Measurements from ENCODE around the gene BCLAF3.

Gene BCLAF3

DNA sequence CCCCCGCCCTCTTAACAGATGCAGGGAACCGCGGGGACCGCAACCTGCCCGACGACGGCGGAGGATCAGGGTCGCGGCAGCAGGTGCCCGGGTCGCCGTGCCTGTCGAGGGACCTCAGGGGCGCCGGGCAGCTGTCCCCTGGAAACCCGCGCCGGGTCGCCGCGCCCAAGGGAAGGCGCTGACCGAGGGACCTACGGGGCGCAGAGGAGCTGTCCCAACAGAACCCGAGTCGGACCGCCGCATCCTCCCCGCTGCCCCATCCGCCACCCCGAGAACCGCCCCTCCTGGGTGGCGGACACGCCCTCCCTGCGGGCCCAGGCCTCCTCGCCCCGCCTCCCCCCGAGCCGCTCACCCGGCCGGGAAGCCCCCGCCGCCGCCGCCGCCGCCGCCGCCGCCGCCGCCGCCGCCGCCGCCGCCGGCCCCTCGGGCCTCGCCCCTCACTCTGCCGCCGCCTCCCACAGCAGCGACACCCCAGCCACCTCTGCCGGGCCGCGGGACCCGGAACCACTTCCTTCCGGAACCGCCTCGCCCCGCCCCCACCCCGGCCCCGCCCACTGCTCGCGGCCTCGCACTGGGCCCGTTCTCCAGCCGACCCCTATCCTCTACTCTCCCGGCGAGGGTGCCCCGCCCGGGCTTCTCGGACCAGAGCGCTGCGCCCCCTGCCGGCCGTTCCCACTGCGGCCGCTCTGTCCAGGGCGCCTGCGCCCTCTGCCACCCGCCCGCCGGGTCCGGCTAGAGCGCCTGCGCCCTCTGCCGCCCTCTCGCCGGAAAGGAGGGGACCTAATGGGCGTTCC, at the start of gene BCLAF3:
TSS of gene BCLAF3 (minus strand) at position 506 of the 794 bp plus-strand sequence. CDS start 20,797 bp downstream, outside the sequence.
- H3K27ac ChIP-seq (ENCODE audit: low read depth in 2 of 2, low read length in 2 of 2): peak within 1 kb of the TSS; percentile 74 to 78
- no peaks in the 10 kb centered on the region for H3K36me3 ChIP-seq (ENCODE audit: control insufficient read depth in 2 of 2, insufficient read depth in 2 of 2, low read length in 2 of 2)
- peaks cover 0 to 6% of the 10 kb centered on the region in 2 donors for H3K4me1 ChIP-seq (ENCODE audit: control insufficient read depth in 2 of 2, insufficient read depth in 2 of 2, low read length in 2 of 2)
- no peaks in the 10 kb centered on the region for H3K9me3 ChIP-seq (ENCODE audit: control insufficient read depth in 2 of 2, low read length in 2 of 2)
- H3K4me3 ChIP-seq (ENCODE audit: low read length in 2 of 2): peak within 1 kb of the TSS; percentile 63 to 79
- H3K9ac ChIP-seq (ENCODE audit: low read depth in 1 of 2, low read length in 2 of 2): peak within 1 kb of the TSS; percentile 72 to 81
- no peaks in the 10 kb centered on the region for H3K27me3 ChIP-seq (ENCODE audit: control insufficient read depth in 2 of 2, insufficient read depth in 2 of 2, low read length in 2 of 2)

DNA sequence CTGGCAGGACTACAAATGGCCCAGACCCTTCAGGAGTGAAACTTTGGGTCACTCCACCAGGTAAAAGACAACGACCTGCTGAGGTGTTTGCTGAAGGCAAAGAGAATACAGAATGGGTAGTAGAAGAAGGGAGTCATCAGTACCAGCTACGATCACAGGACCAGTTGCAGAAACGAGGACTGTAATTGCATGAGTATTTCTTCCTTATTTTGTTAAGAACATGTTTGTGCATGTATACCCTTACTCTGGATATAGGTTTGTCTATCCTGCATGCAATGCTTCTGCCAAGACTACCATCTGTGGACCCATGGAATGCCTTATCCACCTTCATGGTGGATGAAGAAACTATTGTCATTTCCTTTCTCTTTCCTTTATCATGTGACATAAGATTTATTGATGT, 48.1 kb upstream of the BCLAF3 start:
- no peak overlapping the region for H3K4me3 ChIP-seq (ENCODE audit: low read length in 2 of 2)
- H3K4me1 ChIP-seq (ENCODE audit: control insufficient read depth in 2 of 2, insufficient read depth in 2 of 2, low read length in 2 of 2): no peaks in the 10 kb centered on the region
- H3K27ac ChIP-seq (ENCODE audit: low read depth in 2 of 2, low read length in 2 of 2): no peak overlapping the region
- no peaks in the 10 kb centered on the region for H3K36me3 ChIP-seq (ENCODE audit: control insufficient read depth in 2 of 2, insufficient read depth in 2 of 2, low read length in 2 of 2)
- H3K9ac ChIP-seq (ENCODE audit: low read depth in 1 of 2, low read length in 2 of 2): no peak overlapping the region
- H3K9me3 ChIP-seq (ENCODE audit: control insufficient read depth in 2 of 2, low read length in 2 of 2): no peaks in the 10 kb centered on the region
- H3K27me3 ChIP-seq (ENCODE audit: control insufficient read depth in 2 of 2, insufficient read depth in 2 of 2, low read length in 2 of 2): no peaks in the 10 kb centered on the region

DNA sequence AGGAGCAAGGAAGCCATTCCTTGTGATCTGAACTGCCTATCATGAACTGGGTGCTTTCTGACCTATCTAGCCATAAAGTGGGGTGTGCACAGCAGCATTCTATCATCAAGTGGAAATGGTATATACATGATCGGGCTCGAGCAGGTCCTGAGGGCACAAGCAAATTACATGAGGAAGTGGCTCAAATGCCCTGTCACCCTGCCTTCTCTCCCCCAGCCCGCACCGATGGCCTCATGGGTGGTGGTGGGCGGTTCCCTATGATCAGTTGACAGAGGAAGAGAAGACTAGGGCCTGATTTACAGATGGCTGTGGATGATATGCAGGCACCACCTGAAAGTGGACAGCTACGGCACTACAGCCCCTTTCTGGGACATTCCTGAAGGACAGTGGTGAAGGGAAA, 46.3 kb upstream of the BCLAF3 start:
- Histone ChIP-seq H3K9me3 (ENCODE audit: control insufficient read depth in 2 of 2, low read length in 2 of 2) (no peaks in the 10 kb centered on the region), H3K27me3 (ENCODE audit: control insufficient read depth in 2 of 2, insufficient read depth in 2 of 2, low read length in 2 of 2) (no peaks in the 10 kb centered on the region), H3K27ac (ENCODE audit: low read depth in 2 of 2, low read length in 2 of 2) (no peak overlapping the region), H3K4me3 (ENCODE audit: low read length in 2 of 2) (no peak overlapping the region), H3K4me1 (ENCODE audit: control insufficient read depth in 2 of 2, insufficient read depth in 2 of 2, low read length in 2 of 2) (no peaks in the 10 kb centered on the region), H3K9ac (ENCODE audit: low read depth in 1 of 2, low read length in 2 of 2) (no peak overlapping the region), H3K36me3 (ENCODE audit: control insufficient read depth in 2 of 2, insufficient read depth in 2 of 2, low read length in 2 of 2) (no peaks in the 10 kb centered on the region)

GRCh38 chrX:20032201-20032600, 41.3 kb upstream of the BCLAF3 start:
- Histone ChIP-seq H3K27me3 (ENCODE audit: control insufficient read depth in 2 of 2, insufficient read depth in 2 of 2, low read length in 2 of 2) (no peaks in the 10 kb centered on the region), H3K36me3 (ENCODE audit: control insufficient read depth in 2 of 2, insufficient read depth in 2 of 2, low read length in 2 of 2) (no peaks in the 10 kb centered on the region), H3K4me1 (ENCODE audit: control insufficient read depth in 2 of 2, insufficient read depth in 2 of 2, low read length in 2 of 2) (peaks cover 0 to 18% of the 10 kb centered on the region in 2 donors), H3K9ac (ENCODE audit: low read depth in 1 of 2, low read length in 2 of 2) (no peak overlapping the region), H3K4me3 (ENCODE audit: low read length in 2 of 2) (no peak overlapping the region), H3K27ac (ENCODE audit: low read depth in 2 of 2, low read length in 2 of 2) (no peak overlapping the region), H3K9me3 (ENCODE audit: control insufficient read depth in 2 of 2, low read length in 2 of 2) (no peaks in the 10 kb centered on the region)

DNA sequence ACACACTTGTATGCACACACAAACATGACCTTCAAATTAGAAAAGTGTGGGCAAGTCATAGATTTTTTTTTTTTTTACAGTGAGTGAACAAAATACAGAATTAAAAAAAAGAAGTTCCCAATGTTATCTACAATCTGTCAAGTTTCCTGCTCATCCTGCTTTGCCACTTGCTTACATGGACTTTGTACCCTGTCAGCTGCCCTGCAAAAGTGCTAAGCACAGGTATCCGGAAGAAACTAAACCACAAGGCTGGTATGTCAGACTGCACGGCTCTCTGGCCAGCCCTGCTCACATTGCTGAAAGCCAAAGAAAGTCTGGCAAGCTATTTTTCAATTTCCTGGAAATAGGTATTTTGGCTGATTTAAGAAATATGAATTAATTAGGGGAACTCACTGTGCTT, 38.9 kb upstream of the BCLAF3 start:
- H3K9ac ChIP-seq (ENCODE audit: low read depth in 1 of 2, low read length in 2 of 2): peak overlapping the region in 1 of 2 donors; percentile 6
- H3K36me3 ChIP-seq (ENCODE audit: control insufficient read depth in 2 of 2, insufficient read depth in 2 of 2, low read length in 2 of 2): no peaks in the 10 kb centered on the region
- H3K9me3 ChIP-seq (ENCODE audit: control insufficient read depth in 2 of 2, low read length in 2 of 2): no peaks in the 10 kb centered on the region
- no peak overlapping the region for H3K4me3 ChIP-seq (ENCODE audit: low read length in 2 of 2)
- peaks cover 0 to 2% of the 10 kb centered on the region in 2 donors for H3K27me3 ChIP-seq (ENCODE audit: control insufficient read depth in 2 of 2, insufficient read depth in 2 of 2, low read length in 2 of 2)
- peaks cover 0 to 18% of the 10 kb centered on the region in 2 donors for H3K4me1 ChIP-seq (ENCODE audit: control insufficient read depth in 2 of 2, insufficient read depth in 2 of 2, low read length in 2 of 2)
- H3K27ac ChIP-seq (ENCODE audit: low read depth in 2 of 2, low read length in 2 of 2): peak overlapping the region; percentile 68 to 80

GRCh38 chrX:20028588-20028987, 37.7 kb upstream of the BCLAF3 start:
- no peak overlapping the region for H3K4me3 ChIP-seq (ENCODE audit: low read length in 2 of 2)
- peaks cover 0 to 2% of the 10 kb centered on the region in 2 donors for H3K27me3 ChIP-seq (ENCODE audit: control insufficient read depth in 2 of 2, insufficient read depth in 2 of 2, low read length in 2 of 2)
- H3K9me3 ChIP-seq (ENCODE audit: control insufficient read depth in 2 of 2, low read length in 2 of 2): no peaks in the 10 kb centered on the region
- H3K27ac ChIP-seq (ENCODE audit: low read depth in 2 of 2, low read length in 2 of 2): no peak overlapping the region
- no peaks in the 10 kb centered on the region for H3K36me3 ChIP-seq (ENCODE audit: control insufficient read depth in 2 of 2, insufficient read depth in 2 of 2, low read length in 2 of 2)
- peaks cover 0 to 18% of the 10 kb centered on the region in 2 donors for H3K4me1 ChIP-seq (ENCODE audit: control insufficient read depth in 2 of 2, insufficient read depth in 2 of 2, low read length in 2 of 2)
- H3K9ac ChIP-seq (ENCODE audit: low read depth in 1 of 2, low read length in 2 of 2): no peak overlapping the region

DNA sequence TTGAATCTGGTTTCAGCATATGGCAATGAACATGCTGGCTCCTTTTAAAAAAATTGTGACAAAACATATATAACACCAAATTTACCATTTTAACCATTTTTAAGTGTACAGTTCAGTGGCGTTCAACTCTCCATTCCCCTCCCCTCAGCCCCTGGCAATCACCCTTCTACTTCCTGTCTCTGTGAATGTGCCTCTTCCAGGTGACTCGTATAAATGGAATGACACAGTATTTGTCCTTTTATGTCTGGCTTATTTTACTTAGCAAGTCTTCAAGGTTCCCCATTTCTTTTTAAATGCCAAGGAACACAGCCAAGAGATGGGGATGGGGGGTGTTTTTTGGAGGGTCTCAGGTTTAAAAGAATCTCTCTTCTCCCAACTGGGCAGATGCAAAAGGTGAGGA, 35.4 kb upstream of the BCLAF3 start:
- H3K27ac ChIP-seq (ENCODE audit: low read depth in 2 of 2, low read length in 2 of 2): no peak overlapping the region
- H3K36me3 ChIP-seq (ENCODE audit: control insufficient read depth in 2 of 2, insufficient read depth in 2 of 2, low read length in 2 of 2): no peaks in the 10 kb centered on the region
- H3K4me1 ChIP-seq (ENCODE audit: control insufficient read depth in 2 of 2, insufficient read depth in 2 of 2, low read length in 2 of 2): peaks cover 0 to 18% of the 10 kb centered on the region in 2 donors
- no peak overlapping the region for H3K9ac ChIP-seq (ENCODE audit: low read depth in 1 of 2, low read length in 2 of 2)
- H3K4me3 ChIP-seq (ENCODE audit: low read length in 2 of 2): no peak overlapping the region
- no peaks in the 10 kb centered on the region for H3K9me3 ChIP-seq (ENCODE audit: control insufficient read depth in 2 of 2, low read length in 2 of 2)
- H3K27me3 ChIP-seq (ENCODE audit: control insufficient read depth in 2 of 2, insufficient read depth in 2 of 2, low read length in 2 of 2): peaks cover 2 to 6% of the 10 kb centered on the region in 2 donors

- Histone ChIP-seq H3K27me3 (ENCODE audit: control insufficient read depth in 2 of 2, insufficient read depth in 2 of 2, low read length in 2 of 2) (peaks cover 0 to 9% of the 10 kb centered on the region in 2 donors), H3K27ac (ENCODE audit: low read depth in 2 of 2, low read length in 2 of 2) (no peak overlapping the region), H3K9ac (ENCODE audit: low read depth in 1 of 2, low read length in 2 of 2) (no peak overlapping the region), H3K9me3 (ENCODE audit: control insufficient read depth in 2 of 2, low read length in 2 of 2) (no peaks in the 10 kb centered on the region), H3K36me3 (ENCODE audit: control insufficient read depth in 2 of 2, insufficient read depth in 2 of 2, low read length in 2 of 2) (no peaks in the 10 kb centered on the region), H3K4me1 (ENCODE audit: control insufficient read depth in 2 of 2, insufficient read depth in 2 of 2, low read length in 2 of 2) (no peaks in the 10 kb centered on the region), H3K4me3 (ENCODE audit: low read length in 2 of 2) (no peak overlapping the region)
Measured at GRCh38 chrX:20019672-20020365, 29.0 kb upstream of the BCLAF3 start.

- no peaks in the 10 kb centered on the region for H3K4me1 ChIP-seq (ENCODE audit: control insufficient read depth in 2 of 2, insufficient read depth in 2 of 2, low read length in 2 of 2)
Measured at GRCh38 chrX:20016616-20016945, 25.7 kb upstream of the BCLAF3 start.

DNA sequence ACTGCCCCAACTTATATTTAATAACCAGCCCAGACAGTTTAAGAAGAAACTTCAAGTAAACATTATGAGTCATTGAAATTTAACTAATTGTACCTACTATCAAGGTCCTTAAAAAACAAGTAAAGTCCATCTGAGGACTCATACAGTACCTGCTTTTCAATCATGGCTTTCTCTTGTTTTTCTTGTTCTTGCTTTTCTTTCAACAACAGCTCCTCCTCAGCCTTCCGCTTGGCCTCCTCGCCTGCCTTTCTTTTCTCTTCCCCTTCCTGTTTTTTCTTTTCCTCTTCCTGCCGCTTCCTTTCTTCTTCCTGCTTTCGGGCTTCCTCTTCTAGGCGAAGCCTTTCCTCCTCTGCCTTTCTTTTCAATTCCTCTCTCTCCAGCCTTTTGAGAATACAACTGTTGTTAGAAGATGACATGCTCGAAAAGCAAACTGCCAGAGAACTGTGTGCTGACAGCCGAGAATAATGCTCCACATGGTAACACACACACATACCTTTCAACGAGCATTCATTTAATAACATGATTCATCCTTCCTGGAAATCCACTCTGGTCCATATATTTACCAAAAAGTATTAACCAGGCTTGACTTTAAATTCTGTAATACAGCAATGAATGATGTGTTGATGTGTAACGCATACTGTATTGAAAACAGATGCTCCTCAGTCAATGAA, 25.2 kb upstream of the BCLAF3 start:
- H3K27ac ChIP-seq (ENCODE audit: low read depth in 2 of 2, low read length in 2 of 2): no peak overlapping the region
- no peaks in the 10 kb centered on the region for H3K4me1 ChIP-seq (ENCODE audit: control insufficient read depth in 2 of 2, insufficient read depth in 2 of 2, low read length in 2 of 2)
- no peaks in the 10 kb centered on the region for H3K9me3 ChIP-seq (ENCODE audit: control insufficient read depth in 2 of 2, low read length in 2 of 2)
- no peak overlapping the region for H3K4me3 ChIP-seq (ENCODE audit: low read length in 2 of 2)
- H3K36me3 ChIP-seq (ENCODE audit: control insufficient read depth in 2 of 2, insufficient read depth in 2 of 2, low read length in 2 of 2): no peaks in the 10 kb centered on the region
- H3K9ac ChIP-seq (ENCODE audit: low read depth in 1 of 2, low read length in 2 of 2): no peak overlapping the region
- peaks cover under 1 to 3% of the 10 kb centered on the region in 2 donors for H3K27me3 ChIP-seq (ENCODE audit: control insufficient read depth in 2 of 2, insufficient read depth in 2 of 2, low read length in 2 of 2)

More at GRCh38 chrX:20016616-20016945, 25.7 kb upstream of the BCLAF3 start:
- no peak overlapping the region for H3K9ac ChIP-seq (ENCODE audit: low read depth in 1 of 2, low read length in 2 of 2)
- no peak overlapping the region for H3K27ac ChIP-seq (ENCODE audit: low read depth in 2 of 2, low read length in 2 of 2)
- no peak overlapping the region for H3K4me3 ChIP-seq (ENCODE audit: low read length in 2 of 2)
- no peaks in the 10 kb centered on the region for H3K36me3 ChIP-seq (ENCODE audit: control insufficient read depth in 2 of 2, insufficient read depth in 2 of 2, low read length in 2 of 2)
- no peaks in the 10 kb centered on the region for H3K9me3 ChIP-seq (ENCODE audit: control insufficient read depth in 2 of 2, low read length in 2 of 2)
- peaks cover 0 to 3% of the 10 kb centered on the region in 2 donors for H3K27me3 ChIP-seq (ENCODE audit: control insufficient read depth in 2 of 2, insufficient read depth in 2 of 2, low read length in 2 of 2)

All from mucosa of rectum (tissue), 2 donors.